Mesendoderm (in vitro differentiated cells): Measurements from ENCODE around the gene ENAH.
"Not testable (repeated sequence)": the region's sequence is repeated elsewhere in the genome, so short reads cannot be mapped to it uniquely, and the experiment has no call there.

ENCODE experiments used
- DNase-seq: peaks from one replicate; pipeline ENCODE4 v3.0.0; 2013
- H2AK5ac ChIP-seq: 2 replicates; pipeline ENCODE4 v1.6.1; 2013; ENCODE audit warnings: low read length, inconsistent platforms
- H2BK120ac ChIP-seq: 2 replicates; pipeline ENCODE4 v1.6.1; 2013; ENCODE audit warnings: low read depth, mild to moderate bottlenecking, low read length, moderate library complexity, mixed read lengths
- H2BK15ac ChIP-seq: replicated peaks from 2 replicates; pipeline ENCODE4 v1.6.1; 2013; ENCODE audit warnings: low read depth, mild to moderate bottlenecking, moderate library complexity
- H2BK5ac ChIP-seq: 2 replicates; pipeline ENCODE4 v1.6.1; 2013; ENCODE audit warnings: low read length, inconsistent platforms
- H3K18ac ChIP-seq: 2 replicates; pipeline ENCODE4 v1.6.1; 2013; ENCODE audit warnings: mild to moderate bottlenecking, low read length, mixed read lengths
- H3K23ac ChIP-seq: one replicate; pipeline ENCODE4 v1.6.1; 2013; ENCODE audit warnings: low read length
- H3K27ac ChIP-seq: 2 replicates; pipeline ENCODE4 v1.5.1; 2013; ENCODE audit warnings: low read depth, mild to moderate bottlenecking, inconsistent platforms, low read length, moderate library complexity
- H3K27me3 ChIP-seq: 2 replicates; pipeline ENCODE4 v1.6.1; 2013; ENCODE audit warnings: low read length, control low read depth, mild to moderate bottlenecking, inconsistent platforms; ENCODE audit not compliant: insufficient read depth, poor library complexity
- H3K36me3 ChIP-seq: 2 replicates; pipeline ENCODE4 v1.6.1; 2013; ENCODE audit warnings: low read length, inconsistent platforms; ENCODE audit not compliant: control insufficient read depth, insufficient read depth
- H3K4ac ChIP-seq: one replicate; pipeline ENCODE4 v1.6.1; 2013; ENCODE audit warnings: low read depth, mild to moderate bottlenecking, low read length, moderate library complexity
- H3K4me1 ChIP-seq: 2 replicates; pipeline ENCODE4 v1.6.1; 2013; ENCODE audit warnings: low read depth, low read length, inconsistent platforms; ENCODE audit not compliant: control insufficient read depth
- H3K4me2 ChIP-seq: 2 replicates; pipeline ENCODE4 v1.6.1; 2013; ENCODE audit warnings: low read length
- H3K4me3 ChIP-seq: 2 replicates; pipeline ENCODE4 v1.5.1; 2013; ENCODE audit warnings: mild to moderate bottlenecking, low read length
- H3K56ac ChIP-seq: one replicate; pipeline ENCODE4 v1.6.1; 2013; ENCODE audit warnings: low read length
- H3K79me1 ChIP-seq: 2 replicates; pipeline ENCODE4 v1.6.1; 2013; ENCODE audit warnings: low read length, inconsistent platforms
- H3K79me2 ChIP-seq: 2 replicates; pipeline ENCODE4 v1.6.1; 2013; ENCODE audit warnings: mild to moderate bottlenecking, low read length; ENCODE audit not compliant: control insufficient read depth, insufficient read depth
- H3K9ac ChIP-seq: 2 replicates; pipeline ENCODE4 v1.6.1; 2013; ENCODE audit warnings: low read length, inconsistent platforms
- H4K5ac ChIP-seq: one replicate; pipeline ENCODE4 v1.6.1; 2013; ENCODE audit warnings: low read length
- H4K8ac ChIP-seq: one replicate; pipeline ENCODE4 v1.6.1; 2013; ENCODE audit warnings: low read depth, mild to moderate bottlenecking, control low read depth, low read length, moderate library complexity
- WGBS: extraction: QIAGEN DNeasy Blood & Tissue Kit; methylation state at CpG from one replicate; pipeline ENCODE4 v1.1.7; 2013; ENCODE audit warnings: low lambda C conversion rate, missing lambda C conversion rate; ENCODE audit not compliant: insufficient coverage; ENCODE audit errors: extremely low coverage; 5-methylcytosine and 5-hydroxymethylcytosine counted together

The ENAH gene

DNA sequence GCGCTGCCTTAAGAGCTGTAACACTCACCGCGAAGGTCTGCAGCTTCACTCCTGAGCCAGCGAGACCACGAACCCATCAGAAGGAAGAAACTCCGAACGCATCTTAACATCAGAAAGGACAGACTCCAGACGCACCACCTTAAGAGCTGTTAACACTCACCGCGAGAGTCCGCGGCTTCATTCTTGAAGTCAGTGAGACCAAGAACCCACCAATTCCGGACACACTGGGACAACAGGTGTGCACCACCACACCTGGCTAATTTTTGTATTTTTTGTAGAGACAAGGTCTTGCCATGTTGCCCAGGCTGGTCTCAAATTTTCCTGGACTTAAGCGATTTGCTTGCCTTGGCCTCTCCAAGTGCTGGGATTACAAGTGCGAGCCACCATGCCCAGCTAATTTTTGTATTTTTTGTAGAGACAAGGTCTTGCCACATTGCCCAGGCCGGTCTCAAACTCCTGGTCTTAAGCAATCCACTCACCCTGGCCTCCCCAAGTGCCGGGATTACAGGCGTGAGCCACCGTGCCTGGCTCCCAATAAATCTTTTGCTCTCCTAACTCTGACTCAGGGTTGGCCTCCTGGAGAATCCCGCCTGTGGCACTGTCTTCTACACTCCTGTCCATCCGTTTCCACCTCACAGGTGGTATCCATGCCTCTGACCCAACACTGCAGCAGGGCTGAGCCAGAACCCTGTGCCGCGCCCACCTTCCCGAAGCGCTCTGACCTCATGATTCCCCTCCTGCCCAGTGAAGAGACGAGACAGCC is 179.1 kb downstream of the ENAH start:
- H2BK15ac ChIP-seq, H2BK120ac ChIP-seq: not testable (repeated sequence)
- no CpG with 5 or more reads among the region's 26 CpGs for WGBS

GRCh38 chr1:225473266-225473665 is 179.7 kb downstream of the ENAH start:
- H3K27ac ChIP-seq, H3K36me3 ChIP-seq, DNase-seq, H3K4me3 ChIP-seq, H2BK5ac ChIP-seq, H4K5ac ChIP-seq, H3K23ac ChIP-seq, H3K4me1 ChIP-seq, H2BK15ac ChIP-seq, H3K4ac ChIP-seq, H3K79me2 ChIP-seq, H2BK120ac ChIP-seq, H3K4me2 ChIP-seq, H4K8ac ChIP-seq, H3K56ac ChIP-seq, H3K27me3 ChIP-seq, H3K18ac ChIP-seq, H3K79me1 ChIP-seq, H2AK5ac ChIP-seq, H3K9ac ChIP-seq: not testable (repeated sequence)
- WGBS = no CpG with 5 or more reads among the region's 8 CpGs

More for the DNA sequence above, 179.1 kb downstream of the ENAH start:
- H3K27ac ChIP-seq, H3K18ac ChIP-seq, H4K8ac ChIP-seq, H3K79me2 ChIP-seq, H3K27me3 ChIP-seq, H3K4me3 ChIP-seq, H3K4ac ChIP-seq, H3K4me2 ChIP-seq, H3K23ac ChIP-seq, DNase-seq, H3K9ac ChIP-seq, H3K4me1 ChIP-seq, H3K56ac ChIP-seq, H2AK5ac ChIP-seq, H3K36me3 ChIP-seq, H3K79me1 ChIP-seq, H4K5ac ChIP-seq, H2BK5ac ChIP-seq: not testable (repeated sequence)

DNA sequence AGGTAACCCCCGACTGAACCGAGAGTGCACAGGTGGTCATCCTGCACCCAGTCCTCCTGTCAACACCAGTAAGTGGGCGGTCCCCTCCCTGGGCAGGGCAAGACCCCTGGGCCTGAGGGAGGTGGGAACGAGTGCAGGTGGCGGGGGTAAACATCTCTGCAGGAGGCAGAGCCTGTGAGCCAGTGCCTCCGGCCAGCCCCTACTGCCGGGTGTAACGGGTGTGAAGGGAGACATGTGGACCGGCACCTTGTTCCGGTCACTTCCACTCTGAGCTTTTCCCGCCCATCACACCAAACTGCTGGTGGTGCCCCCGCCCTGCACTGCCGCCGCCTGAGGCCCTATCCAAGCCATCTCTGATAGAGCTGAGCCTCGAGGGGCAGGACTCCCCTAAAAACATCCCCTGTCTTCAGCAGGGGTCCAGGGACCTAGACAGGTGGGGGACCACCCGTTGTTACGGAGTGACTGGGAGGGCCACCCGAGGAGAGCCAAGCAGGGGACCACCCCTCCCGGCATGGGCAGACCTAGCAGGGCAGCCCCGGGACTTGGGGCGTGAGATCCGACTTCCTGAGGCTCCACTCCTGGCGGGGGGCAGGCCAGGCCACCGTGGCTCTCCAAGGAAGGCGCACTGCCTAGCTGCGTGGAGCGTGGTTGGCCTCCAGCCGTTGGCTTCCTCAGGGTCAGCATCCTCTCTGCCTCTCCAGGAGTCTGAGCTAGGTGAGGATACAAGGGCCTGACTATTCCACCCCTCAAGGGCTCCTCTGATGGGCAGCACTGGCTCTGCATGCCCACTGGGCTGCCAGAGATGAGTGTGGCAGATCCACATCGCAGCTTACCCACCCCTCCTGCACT is 181.2 kb downstream of the ENAH start:
- H2BK5ac ChIP-seq = no peak overlapping the region
- H4K5ac ChIP-seq = no peak overlapping the region
- H2BK120ac ChIP-seq = no peak overlapping the region
- H3K4me1 ChIP-seq = no peaks in the 10 kb centered on the region
- H3K9ac ChIP-seq = no peak overlapping the region
- no peaks in the 10 kb centered on the region for H3K79me1 ChIP-seq
- no peak overlapping the region for H3K4me2 ChIP-seq
- no peaks in the 10 kb centered on the region for H3K27me3 ChIP-seq
- no CpG with 5 or more reads among the region's 29 CpGs for WGBS
- no peak overlapping the region for H4K8ac ChIP-seq
- H2AK5ac ChIP-seq = no peak overlapping the region
- no peaks in the 10 kb centered on the region for H3K79me2 ChIP-seq
- H3K36me3 ChIP-seq = no peaks in the 10 kb centered on the region
- no peak overlapping the region for H3K56ac ChIP-seq
- H3K23ac ChIP-seq = no peak overlapping the region
- no peak overlapping the region for H2BK15ac ChIP-seq
- H3K18ac ChIP-seq = no peak overlapping the region
- H3K4ac ChIP-seq = no peak overlapping the region
- H3K4me3 ChIP-seq = no peak overlapping the region
- H3K27ac ChIP-seq = no peak overlapping the region
- no peak for DNase-seq

- no peak overlapping the region for H3K9ac ChIP-seq
- H4K5ac ChIP-seq = no peak overlapping the region
- H3K4me1 ChIP-seq = no peaks in the 10 kb centered on the region
- WGBS = no CpG with 5 or more reads among the region's 8 CpGs
- no peaks in the 10 kb centered on the region for H3K79me1 ChIP-seq
- no peaks in the 10 kb centered on the region for H3K79me2 ChIP-seq
- no peak overlapping the region for H2BK15ac ChIP-seq
- no peak overlapping the region for H2BK5ac ChIP-seq
- H3K4me3 ChIP-seq = no peak overlapping the region
- no peaks in the 10 kb centered on the region for H3K27me3 ChIP-seq
- no peak overlapping the region for H2BK120ac ChIP-seq
- DNase-seq = no peak
- H3K56ac ChIP-seq = no peak overlapping the region
- no peak overlapping the region for H4K8ac ChIP-seq
- H3K27ac ChIP-seq = no peak overlapping the region
- no peak overlapping the region for H3K23ac ChIP-seq
- H3K4ac ChIP-seq = no peak overlapping the region
- no peak overlapping the region for H3K4me2 ChIP-seq
- H2AK5ac ChIP-seq = no peak overlapping the region
- no peaks in the 10 kb centered on the region for H3K36me3 ChIP-seq
- no peak overlapping the region for H3K18ac ChIP-seq
These were observed 181.8 kb downstream of the ENAH start for GRCh38 chr1:225471109-225471452.

GRCh38 chr1:225470211-225471108 is 182.5 kb downstream of the ENAH start:
- Histone ChIP-seq H3K4me1 (peaks cover under 1% of the 10 kb centered on the region), H3K79me2 (no peaks in the 10 kb centered on the region), H3K4me2 (no peak overlapping the region), H2BK5ac (no peak overlapping the region), H3K79me1 (no peaks in the 10 kb centered on the region), H4K5ac (no peak overlapping the region), H3K4me3 (no peak overlapping the region), H3K27me3 (no peaks in the 10 kb centered on the region), H3K27ac (no peak overlapping the region), H3K18ac (no peak overlapping the region), H2AK5ac (no peak overlapping the region), H2BK15ac (no peak overlapping the region), H3K9ac (no peak overlapping the region), H2BK120ac (no peak overlapping the region), H3K4ac (no peak overlapping the region), H3K56ac (no peak overlapping the region), H3K23ac (no peak overlapping the region), H3K36me3 (no peaks in the 10 kb centered on the region), H4K8ac (no peak overlapping the region)
- DNase-seq = no peak
- no CpG with 5 or more reads among the region's 25 CpGs for WGBS
